ENCODE results near the gene SLC39A1.

- TF ChIP-seq CTCF (IDR thresholded peaks at IDR 0.05): no peak
- TF ChIP-seq POLR2A (IDR thresholded peaks at IDR 0.05): no peak
Measured at GRCh38 chr1:153940756-153941155, 22.6 kb downstream of the SLC39A1 start.
